GM10266 (cell line): ENCODE measurements around the gene LMNB1.

Experiments used
- DNase-seq: peaks from one replicate; pipeline ENCODE4 v3.0.0; 2012; ENCODE audit errors: extremely low spot score
- CTCF ChIP-seq: IDR thresholded peaks from 2 replicates; pipeline ENCODE4 v1.5.1; 2012; ENCODE audit warnings: mild to moderate bottlenecking, low read depth; ENCODE audit not compliant: control insufficient read depth, insufficient read depth; ENCODE audit errors: missing control alignments

The LMNB1 gene

DNA sequence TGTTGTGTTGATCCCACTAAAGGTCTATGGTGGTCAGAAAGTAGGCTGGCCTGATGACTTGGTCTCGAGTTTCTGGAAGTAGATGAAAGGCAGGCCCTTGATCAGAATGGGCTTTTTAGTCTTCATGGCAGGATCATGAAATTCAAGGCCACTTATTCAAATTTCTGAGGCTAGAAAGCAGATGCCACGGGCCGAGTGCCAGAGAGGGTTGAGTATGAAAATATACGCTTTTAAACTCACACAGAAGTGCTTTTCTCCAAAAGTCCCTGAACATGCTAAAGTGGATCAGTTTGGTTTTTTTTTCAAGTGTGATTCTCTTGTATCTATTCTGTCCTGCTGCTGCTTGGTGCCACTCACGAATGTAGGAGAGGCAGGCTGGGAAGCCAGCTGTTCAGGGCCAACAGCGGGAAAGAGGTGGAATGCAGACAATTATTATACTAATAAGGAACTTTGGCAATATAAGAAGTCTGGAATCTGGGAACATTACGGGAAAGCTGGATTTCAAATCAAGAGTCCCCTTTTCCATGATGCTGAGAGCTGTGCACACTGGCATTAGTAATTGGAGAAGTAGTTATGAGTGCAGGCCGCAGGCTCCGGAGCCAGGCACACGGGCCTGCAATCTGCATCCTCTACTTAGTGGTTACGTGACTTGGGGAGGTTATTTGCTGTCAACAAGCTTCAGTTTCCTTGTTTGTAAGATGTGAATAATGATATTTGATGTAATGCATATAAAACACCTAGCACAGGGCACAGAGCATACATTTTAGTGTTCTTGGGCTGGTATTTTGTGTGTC, 95.8 kb downstream of the LMNB1 start:
- DNase-seq = no peak

DNA sequence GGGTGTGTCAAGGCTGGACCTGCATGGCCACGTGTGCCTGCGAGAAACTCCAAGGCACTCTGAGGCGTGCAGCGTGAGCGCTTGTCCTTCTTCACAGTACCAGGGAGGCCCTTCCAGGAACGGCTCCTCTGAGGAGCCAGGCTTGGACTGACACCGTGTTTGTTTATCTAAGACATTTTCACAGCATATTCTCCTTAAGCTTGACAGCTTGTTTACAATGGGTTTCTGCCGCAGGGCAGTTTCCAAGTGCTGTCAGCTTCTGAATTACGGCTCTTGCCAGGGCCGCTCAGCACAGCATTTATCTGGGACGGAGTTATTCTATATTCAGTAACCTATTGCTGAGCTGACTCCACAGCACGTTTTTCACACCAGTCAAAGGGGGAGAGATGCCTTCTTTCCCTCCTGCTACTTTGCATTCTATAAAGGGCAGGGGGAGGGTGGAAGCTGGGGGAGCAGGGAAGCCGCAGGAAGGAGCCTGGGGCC, 98.4 kb downstream of the LMNB1 start:
- TF ChIP-seq CTCF = no peak

More for the DNA sequence above, 95.8 kb downstream of the LMNB1 start:
- TF ChIP-seq CTCF = no peak

GRCh38 chr5:126877602-126878001, 100.7 kb downstream of the LMNB1 start:
- no peak for DNase-seq
- no peak for TF ChIP-seq CTCF

More for the DNA sequence above, 98.4 kb downstream of the LMNB1 start:
- no peak for DNase-seq

- TF ChIP-seq CTCF = no peak
- DNase-seq = no peak
These were observed 101.1 kb downstream of the LMNB1 start for GRCh38 chr5:126878085-126878484.

GRCh38 chr5:126878634-126879033, 101.7 kb downstream of the LMNB1 start:
- no peak for TF ChIP-seq CTCF

GRCh38 chr5:126881821-126882600, 105.1 kb downstream of the LMNB1 start:
- TF ChIP-seq CTCF = no peak
- no peak for DNase-seq

More at GRCh38 chr5:126878634-126879033, 101.7 kb downstream of the LMNB1 start:
- DNase-seq = no peak
